Measurements from ENCODE around the gene OTOP1.
"Not testable (repeated sequence)": the region's sequence is repeated elsewhere in the genome, so short reads cannot be mapped to it uniquely, and the experiment has no call there.

OTOP1 gene

DNA sequence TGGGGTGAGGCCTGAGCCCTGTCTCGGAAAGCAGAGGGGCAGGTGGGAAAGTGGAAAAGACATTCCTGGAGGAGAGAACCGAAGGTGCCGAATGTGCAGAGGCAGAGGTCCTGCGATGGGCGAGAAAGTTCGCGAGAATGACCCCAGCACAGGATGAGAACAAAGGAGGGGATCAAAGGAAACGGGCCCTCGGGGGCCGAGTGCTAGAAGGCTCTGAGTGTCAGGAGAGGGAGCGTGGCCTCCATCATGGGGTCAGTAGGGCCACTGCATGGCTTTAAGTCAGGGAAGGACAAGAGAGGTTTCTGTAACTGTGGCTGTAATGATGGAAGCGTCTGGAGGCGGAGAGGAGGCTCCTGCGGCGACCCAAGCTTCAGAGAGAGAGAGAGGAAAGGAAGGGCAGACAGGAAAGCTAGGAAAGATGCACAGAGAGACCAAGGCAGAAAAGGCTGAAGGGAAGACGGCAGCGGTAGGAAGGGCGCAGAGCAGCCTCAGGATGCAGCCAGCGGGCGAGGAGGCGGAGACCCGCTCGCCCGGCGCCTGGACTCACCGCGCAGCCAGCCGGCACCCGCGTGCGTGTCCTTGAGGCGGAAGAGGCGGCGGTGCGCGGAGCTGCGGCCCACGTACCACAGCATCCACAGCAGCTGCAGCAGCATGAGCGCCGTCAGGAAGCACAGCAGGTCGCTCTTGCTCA is 669 bp downstream of the OTOP1 start:
- Histone ChIP-seq H3K9ac (ENCODE audit: low read length) (no peak overlapping the region), H3K27ac (ENCODE audit: low read depth, low read length) (no peak overlapping the region), H3F3A (ENCODE audit: insufficient read depth) (no peaks in the 10 kb centered on the region), H3K27me3 (ENCODE audit: low read length) (no peaks in the 10 kb centered on the region), H3K4me3 (ENCODE audit: insufficient read depth, low read length, poor library complexity, severe bottlenecking) (no peak overlapping the region), H3K9me3 (ENCODE audit: insufficient read depth, low read length) (no peaks in the 10 kb centered on the region), H3K4me2 (ENCODE audit: low read depth, low read length, poor library complexity, severe bottlenecking) (no peak overlapping the region), H3K36me3 (ENCODE audit: low read length) (no peaks in the 10 kb centered on the region), H2AFZ (ENCODE audit: low read depth, low read length, severe bottlenecking) (no peak overlapping the region), H3K79me2 (ENCODE audit: insufficient read depth, low read length) (no peaks in the 10 kb centered on the region), H3K9me2 (replicated peaks; ENCODE audit: insufficient read depth, low read length) (no peaks in the 10 kb centered on the region), H4K20me1 (ENCODE audit: low read depth, low read length) (no peaks in the 10 kb centered on the region)
- TF ChIP-seq EZH2phosphoT487 (conservative IDR thresholded peaks at IDR 0.05; ENCODE audit: low read length), result no peak
- TF ChIP-seq, protein P1, sequence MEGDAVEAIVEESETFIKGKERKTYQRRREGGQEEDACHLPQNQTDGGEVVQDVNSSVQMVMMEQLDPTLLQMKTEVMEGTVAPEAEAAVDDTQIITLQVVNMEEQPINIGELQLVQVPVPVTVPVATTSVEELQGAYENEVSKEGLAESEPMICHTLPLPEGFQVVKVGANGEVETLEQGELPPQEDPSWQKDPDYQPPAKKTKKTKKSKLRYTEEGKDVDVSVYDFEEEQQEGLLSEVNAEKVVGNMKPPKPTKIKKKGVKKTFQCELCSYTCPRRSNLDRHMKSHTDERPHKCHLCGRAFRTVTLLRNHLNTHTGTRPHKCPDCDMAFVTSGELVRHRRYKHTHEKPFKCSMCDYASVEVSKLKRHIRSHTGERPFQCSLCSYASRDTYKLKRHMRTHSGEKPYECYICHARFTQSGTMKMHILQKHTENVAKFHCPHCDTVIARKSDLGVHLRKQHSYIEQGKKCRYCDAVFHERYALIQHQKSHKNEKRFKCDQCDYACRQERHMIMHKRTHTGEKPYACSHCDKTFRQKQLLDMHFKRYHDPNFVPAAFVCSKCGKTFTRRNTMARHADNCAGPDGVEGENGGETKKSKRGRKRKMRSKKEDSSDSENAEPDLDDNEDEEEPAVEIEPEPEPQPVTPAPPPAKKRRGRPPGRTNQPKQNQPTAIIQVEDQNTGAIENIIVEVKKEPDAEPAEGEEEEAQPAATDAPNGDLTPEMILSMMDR (IDR thresholded peaks at IDR 0.05; ENCODE audit: insufficient read depth, low read length, poor library complexity, severe bottlenecking), result no peak

DNA sequence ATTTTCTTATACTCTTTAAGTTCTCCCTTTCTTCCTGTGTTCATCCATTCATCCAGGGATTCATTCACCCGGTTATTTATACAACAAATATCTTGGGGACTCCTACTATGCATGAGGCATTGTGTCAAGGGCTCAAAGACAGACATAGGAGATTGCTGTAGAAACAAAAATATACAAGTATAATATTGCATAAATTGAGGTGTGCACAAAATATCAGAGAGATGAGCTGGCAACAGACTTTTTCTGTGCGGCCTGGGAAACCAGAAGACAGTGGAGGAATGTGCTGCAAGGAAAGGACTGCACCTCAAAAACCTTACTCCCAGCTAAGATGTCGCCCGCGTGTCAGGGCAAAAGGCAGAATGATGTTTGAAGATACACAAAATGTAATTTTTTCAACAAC is 9.6 kb downstream of the OTOP1 start:
- Histone ChIP-seq H3F3A (ENCODE audit: insufficient read depth) (no peaks in the 10 kb centered on the region), H3K27ac (ENCODE audit: low read depth, low read length) (no peak overlapping the region), H3K79me2 (ENCODE audit: insufficient read depth, low read length) (no peaks in the 10 kb centered on the region), H3K27me3 (ENCODE audit: low read length) (no peaks in the 10 kb centered on the region), H3K9me3 (ENCODE audit: insufficient read depth, low read length) (no peaks in the 10 kb centered on the region), H4K20me1 (ENCODE audit: low read depth, low read length) (no peaks in the 10 kb centered on the region), H3K9me2 (replicated peaks; ENCODE audit: insufficient read depth, low read length) (no peaks in the 10 kb centered on the region), H3K4me3 (ENCODE audit: insufficient read depth, low read length, poor library complexity, severe bottlenecking) (no peak overlapping the region), H3K9ac (ENCODE audit: low read length) (no peak overlapping the region), H3K36me3 (ENCODE audit: low read length) (no peaks in the 10 kb centered on the region), H2AFZ (ENCODE audit: low read depth, low read length, severe bottlenecking) (no peak overlapping the region), H3K4me2 (ENCODE audit: low read depth, low read length, poor library complexity, severe bottlenecking) (no peak overlapping the region)
- TF ChIP-seq, protein P1 (IDR thresholded peaks at IDR 0.05; ENCODE audit: insufficient read depth, low read length, poor library complexity, severe bottlenecking), result no peak
- TF ChIP-seq EZH2phosphoT487 (conservative IDR thresholded peaks at IDR 0.05; ENCODE audit: low read length), result no peak

DNA sequence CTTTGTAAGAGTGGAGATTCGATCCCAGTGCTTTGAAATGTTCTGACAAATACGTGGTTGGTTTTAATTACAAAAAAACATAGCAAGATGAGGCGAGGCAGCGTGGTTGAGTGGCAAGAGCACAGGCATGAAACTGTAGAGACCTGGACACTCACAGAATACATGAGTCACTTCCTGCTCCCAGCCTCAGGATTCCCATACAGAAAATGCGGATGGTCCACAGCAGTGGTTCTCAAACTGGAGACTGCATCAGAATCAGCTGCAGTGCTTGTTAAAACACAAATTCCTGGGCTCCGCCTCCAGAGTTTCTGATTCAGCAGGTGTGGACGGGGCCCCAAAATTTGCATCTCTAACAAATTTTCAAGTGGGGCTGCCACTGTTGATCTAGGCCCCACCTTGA is 10.1 kb downstream of the OTOP1 start:
- Histone ChIP-seq H3K27ac (ENCODE audit: low read depth, low read length) (no peak overlapping the region), H3K4me2 (ENCODE audit: low read depth, low read length, poor library complexity, severe bottlenecking) (no peak overlapping the region), H3K27me3 (ENCODE audit: low read length) (no peaks in the 10 kb centered on the region), H3K79me2 (ENCODE audit: insufficient read depth, low read length) (no peaks in the 10 kb centered on the region), H2AFZ (ENCODE audit: low read depth, low read length, severe bottlenecking) (no peak overlapping the region), H3F3A (ENCODE audit: insufficient read depth) (no peaks in the 10 kb centered on the region), H3K9ac (ENCODE audit: low read length) (no peak overlapping the region), H4K20me1 (ENCODE audit: low read depth, low read length) (no peaks in the 10 kb centered on the region), H3K4me3 (ENCODE audit: insufficient read depth, low read length, poor library complexity, severe bottlenecking) (no peak overlapping the region), H3K9me2 (replicated peaks; ENCODE audit: insufficient read depth, low read length) (no peaks in the 10 kb centered on the region), H3K36me3 (ENCODE audit: low read length) (no peaks in the 10 kb centered on the region), H3K9me3 (ENCODE audit: insufficient read depth, low read length) (no peaks in the 10 kb centered on the region)
- no peak for TF ChIP-seq EZH2phosphoT487 (conservative IDR thresholded peaks at IDR 0.05; ENCODE audit: low read length)
- TF ChIP-seq, protein P1 (IDR thresholded peaks at IDR 0.05; ENCODE audit: insufficient read depth, low read length, poor library complexity, severe bottlenecking), result no peak

DNA sequence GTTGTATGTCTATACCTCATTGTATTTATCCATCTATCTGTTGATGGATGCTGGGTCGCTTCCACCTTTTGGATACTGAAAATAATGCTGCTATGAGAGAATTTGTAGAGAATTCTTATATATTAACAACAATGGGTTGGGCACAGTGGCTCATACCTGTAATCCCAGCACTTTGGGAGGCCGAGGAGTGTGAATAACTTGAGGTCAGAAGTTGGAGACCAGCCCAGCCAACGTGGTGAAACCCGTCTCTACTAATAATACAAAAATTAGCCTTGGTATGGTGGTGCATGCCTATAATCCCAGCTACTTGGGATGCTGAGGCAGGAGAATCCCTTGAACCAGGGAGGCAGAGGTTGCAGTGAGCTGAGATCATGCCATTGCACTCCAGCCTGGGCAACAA is 13.1 kb downstream of the OTOP1 start:
- H3K27me3 ChIP-seq (ENCODE audit: low read length); H3K4me3 ChIP-seq (ENCODE audit: insufficient read depth, low read length, poor library complexity, severe bottlenecking); H3K4me2 ChIP-seq (ENCODE audit: low read depth, low read length, poor library complexity, severe bottlenecking); H2AFZ ChIP-seq (ENCODE audit: low read depth, low read length, severe bottlenecking); H3K9me2 ChIP-seq (replicated peaks; ENCODE audit: insufficient read depth, low read length); H3K36me3 ChIP-seq (ENCODE audit: low read length); H3F3A ChIP-seq (ENCODE audit: insufficient read depth); H3K9me3 ChIP-seq (ENCODE audit: insufficient read depth, low read length); H3K9ac ChIP-seq (ENCODE audit: low read length); H4K20me1 ChIP-seq (ENCODE audit: low read depth, low read length); H3K27ac ChIP-seq (ENCODE audit: low read depth, low read length); H3K79me2 ChIP-seq (ENCODE audit: insufficient read depth, low read length): not testable (repeated sequence)

Measured in SU-DHL-6 (cell line).